GM12874 (cell line): ENCODE results near the gene ACVR1B.

ENCODE experiments used
- CTCF ChIP-seq: IDR thresholded peaks from 2 replicates; pipeline ENCODE4 v1.5.1; 2011; ENCODE audit warnings: low read depth, mild to moderate bottlenecking, control low read depth, low read length, moderate library complexity; ENCODE audit not compliant: insufficient read depth

The ACVR1B gene

GRCh38 chr12:51984657-51985056 is 33.2 kb downstream of the ACVR1B start:
- no peak for TF ChIP-seq CTCF

GRCh38 chr12:51985154-51985835 is 33.8 kb downstream of the ACVR1B start:
- no peak for TF ChIP-seq CTCF

- TF ChIP-seq CTCF = no peak
Observed at GRCh38 chr12:51986834-51987233, 35.3 kb downstream of the ACVR1B start.

- no peak for TF ChIP-seq CTCF
Observed at GRCh38 chr12:51992246-51992645, 40.7 kb downstream of the ACVR1B start.

GRCh38 chr12:51994539-51994820 is 43.0 kb downstream of the ACVR1B start:
- TF ChIP-seq CTCF = no peak

GRCh38 chr12:51994959-51995358 is 43.5 kb downstream of the ACVR1B start:
- TF ChIP-seq CTCF = no peak

- no peak for TF ChIP-seq CTCF
Observed at GRCh38 chr12:51997136-51997535, 45.6 kb downstream of the ACVR1B start.
